ENCODE measurements around the gene RALY. TPM values are rescaled to one million over a fixed set of nuclear protein-coding genes. Genes with fewer than 3 reads are reported as not detected.

RALY gene
- total and polyA plus RNA-seq, 10 of the 15 experiments (the other 5 are each of a cell fraction or from before 2014, with no cell fraction given), result 1.2 to 246 (median 137) TPM

- DNase-seq (ENCODE audit: low read depth, low spot score) (no peak), ATAC-seq (no peak), FAIRE-seq (no peak)
- TF ChIP-seq TCF7 (IDR thresholded peaks at IDR 0.05; ENCODE audit: borderline replicate concordance) (no peak), CEBPB (IDR thresholded peaks at IDR 0.05; ENCODE audit: borderline replicate concordance in 1 of 2, low read depth in 2 of 2, low read length in 2 of 2) (no peak), KLF5 (IDR thresholded peaks at IDR 0.05; ENCODE audit: partially characterized antibody) (no peak), NFXL1 (IDR thresholded peaks at IDR 0.05; ENCODE audit: borderline replicate concordance) (no peak), HDAC2 (IDR thresholded peaks at IDR 0.05) (no peak), PBX3 (IDR thresholded peaks at IDR 0.05; ENCODE audit: insufficient replicate concordance, low read depth, low read length) (no peak), MTA2 (IDR thresholded peaks at IDR 0.05; ENCODE audit: low read depth) (no peak)
- intact Hi-C loops (cut with micrococcal nuclease; ENCODE audit: unreplicated experiment), result no loop called here
- BruUV-seq (replicated peaks), result no TSS peak
- peaks cover 30% of the 10 kb centered on the region for H3K79me2 ChIP-seq (ENCODE audit: control insufficient read depth, insufficient read depth, low read length)
- H4K20me1 ChIP-seq (ENCODE audit: control insufficient read depth, insufficient read depth), result peaks cover 4% of the 10 kb centered on the region; the same call in 1 of the 2 replicates
- H2AFZ ChIP-seq (ENCODE audit: control insufficient read depth, low read depth, low read length), result no peak overlapping the region
- peaks cover 10% of the 10 kb centered on the region for H3K4me1 ChIP-seq (ENCODE audit: control insufficient read depth, insufficient read depth, low read length)
- in situ Hi-C loops (cut with MboI), result loop anchor here (5.0 kb wide), 1 partner anchor 198 kb away; no protein-coding TSS in a partner anchor
- peaks cover 5 to 13% of the 10 kb centered on the region in 2 experiments; a peak in 3 of 4 replicates for H3K36me3 ChIP-seq (ENCODE audit: control insufficient read depth in 2 of 2, insufficient read depth in 2 of 2, low read length in 1 of 2)
- H3K9me3 ChIP-seq (replicated peaks; ENCODE audit: control insufficient read depth, insufficient read depth, low read length), result no peaks in the 10 kb centered on the region
- H3K4me3 ChIP-seq, result no peak overlapping the region
- no peak overlapping the region for H3K27ac ChIP-seq (ENCODE audit: control insufficient read depth, insufficient read depth)
- H3K27me3 ChIP-seq (replicated peaks in 1 of 2; ENCODE audit: control insufficient read depth in 2 of 2, insufficient read depth in 2 of 2, low read length in 1 of 2), result no peaks in the 10 kb centered on the region
- no peak overlapping the region for H3K9ac ChIP-seq (ENCODE audit: control insufficient read depth, insufficient read depth, low read length)
- 98% methylated on average over 2 of the region's 2 CpGs for WGBS (ENCODE audit: insufficient coverage, insufficient replicate concordance, low lambda C conversion rate, missing lambda C conversion rate)
- H3K4me2 ChIP-seq (ENCODE audit: control insufficient read depth, insufficient read depth), result no peak overlapping the region
- POLR2A ChIA-PET, result interaction anchor here (0.6 kb wide), 1 partner anchor 313 kb away, joined by 3 read pairs; no protein-coding TSS in a partner anchor
- CTCF ChIA-PET, result interaction anchor here (0.9 to 1.3 kb wide), 2 partner anchors 9 to 149 kb away, joined by 3 to 5 read pairs; no protein-coding TSS in a partner anchor
- RAD21 ChIA-PET (ENCODE audit: unreplicated experiment), result no interaction called here
- SMC1A ChIA-PET (ENCODE audit: uncharacterized antibody, unreplicated experiment), result no interaction called here
Observed at GRCh38 chr20:34065260-34065659, 71.5 kb downstream of the RALY start.

All from GM12878 (cell line).